ENCODE measurements around the gene TMEM212. TPM values are rescaled to one million over a fixed set of nuclear protein-coding genes. Genes with fewer than 3 reads are reported as not detected.
A peak's percentile ranks its signal among the peaks of the same experiment; 100 is the strongest.

The TMEM212 gene
- total and polyA plus RNA-seq, 2 experiments from 2014 or later, result not detected

GRCh38 chr3:171799501-171799900 lies 43.6 kb upstream of the TMEM212 start:
- no peak for DNase-seq
- 84 to 92% methylated on average over 1 of the region's 1 CpG for WGBS, 2 experiments (ENCODE audit: low coverage in 1 of 2, low lambda C conversion rate in 2 of 2, missing lambda C conversion rate in 2 of 2)
- Histone ChIP-seq H3K4me1 (ENCODE audit: insufficient read depth) (peaks cover 15% of the 10 kb centered on the region), H3K36me3 (ENCODE audit: low read depth) (no peaks in the 10 kb centered on the region), H3K4me2 (ENCODE audit: unreplicated experiment) (no peak overlapping the region), H3K27me3 (replicated peaks; ENCODE audit: insufficient read depth) (no peaks in the 10 kb centered on the region), H3K79me2 (ENCODE audit: insufficient read depth) (no peaks in the 10 kb centered on the region), H3K9ac (no peak overlapping the region), H4K20me1 (ENCODE audit: insufficient read depth) (no peaks in the 10 kb centered on the region), H3K9me3 (ENCODE audit: low read depth) (no peaks in the 10 kb centered on the region), H2AFZ (no peak overlapping the region), H3F3A (ENCODE audit: insufficient read depth) (peaks cover 15% of the 10 kb centered on the region), H3K9me2 (ENCODE audit: insufficient read depth) (no peaks in the 10 kb centered on the region), H3K4me3 (no peak overlapping the region), H3K27ac (no peak overlapping the region)
- TF ChIP-seq EZH2 (IDR thresholded peaks at IDR 0.05; ENCODE audit: insufficient read depth, poor library complexity, severe bottlenecking) (no peak), EZH2phosphoT487 (IDR thresholded peaks at IDR 0.05; ENCODE audit: insufficient read depth, low read depth) (no peak)
- in situ Hi-C loops (cut with MboI), result no loop called here

GRCh38 chr3:171801738-171802589 lies 41.2 kb upstream of the TMEM212 start:
- Histone ChIP-seq H3K4me2 (ENCODE audit: unreplicated experiment) (peak overlapping the region; percentile 49), H3K9me3 (ENCODE audit: low read depth) (no peaks in the 10 kb centered on the region), H3K79me2 (ENCODE audit: insufficient read depth) (no peaks in the 10 kb centered on the region), H2AFZ (no peak overlapping the region), H3K36me3 (ENCODE audit: low read depth) (no peaks in the 10 kb centered on the region), H3K27ac (peak overlapping the region; percentile 27), H3K27me3 (replicated peaks; ENCODE audit: insufficient read depth) (no peaks in the 10 kb centered on the region), H3F3A (ENCODE audit: insufficient read depth) (peaks cover 21% of the 10 kb centered on the region), H3K9me2 (ENCODE audit: insufficient read depth) (no peaks in the 10 kb centered on the region), H3K4me1 (ENCODE audit: insufficient read depth) (peaks cover 37% of the 10 kb centered on the region), H3K9ac (peak overlapping the region; percentile 31; the same call in 1 of the 2 replicates), H4K20me1 (ENCODE audit: insufficient read depth) (no peaks in the 10 kb centered on the region), H3K4me3 (no peak overlapping the region)
- DNase-seq, result peak; percentile 86
- TF ChIP-seq EZH2 (IDR thresholded peaks at IDR 0.05; ENCODE audit: insufficient read depth, poor library complexity, severe bottlenecking) (no peak), EZH2phosphoT487 (IDR thresholded peaks at IDR 0.05; ENCODE audit: insufficient read depth, low read depth) (peak; percentile 80; the same call in 1 of the 2 replicates)
- in situ Hi-C loops (cut with MboI), result no loop called here
- WGBS, 2 experiments (ENCODE audit: low coverage in 1 of 2, low lambda C conversion rate in 2 of 2, missing lambda C conversion rate in 2 of 2), result 28 to 33% methylated on average over 4 of the region's 4 CpGs

GRCh38 chr3:171802590-171802956 lies 40.6 kb upstream of the TMEM212 start:
- Histone ChIP-seq H3K27me3 (replicated peaks; ENCODE audit: insufficient read depth) (no peaks in the 10 kb centered on the region), H2AFZ (no peak overlapping the region), H3K79me2 (ENCODE audit: insufficient read depth) (no peaks in the 10 kb centered on the region), H3K36me3 (ENCODE audit: low read depth) (no peaks in the 10 kb centered on the region), H3K9me2 (ENCODE audit: insufficient read depth) (no peaks in the 10 kb centered on the region), H3K9ac (no peak overlapping the region), H3F3A (ENCODE audit: insufficient read depth) (peaks cover 21% of the 10 kb centered on the region), H3K4me2 (ENCODE audit: unreplicated experiment) (no peak overlapping the region), H3K4me1 (ENCODE audit: insufficient read depth) (peaks cover 38% of the 10 kb centered on the region), H4K20me1 (ENCODE audit: insufficient read depth) (no peaks in the 10 kb centered on the region), H3K4me3 (no peak overlapping the region), H3K27ac (peak overlapping the region; percentile 27; the same call in 1 of the 2 replicates), H3K9me3 (ENCODE audit: low read depth) (no peaks in the 10 kb centered on the region)
- in situ Hi-C loops (cut with MboI), result no loop called here
- TF ChIP-seq EZH2 (IDR thresholded peaks at IDR 0.05; ENCODE audit: insufficient read depth, poor library complexity, severe bottlenecking) (no peak), EZH2phosphoT487 (IDR thresholded peaks at IDR 0.05; ENCODE audit: insufficient read depth, low read depth) (no peak)
- 100% methylated on average over 3 of the region's 3 CpGs for WGBS, 2 experiments (ENCODE audit: low coverage in 1 of 2, low lambda C conversion rate in 2 of 2, missing lambda C conversion rate in 2 of 2)
- DNase-seq, result no peak

GRCh38 chr3:171803044-171803443 lies 40.1 kb upstream of the TMEM212 start:
- TF ChIP-seq EZH2phosphoT487 (IDR thresholded peaks at IDR 0.05; ENCODE audit: insufficient read depth, low read depth), result no peak
- no peak for DNase-seq
- Histone ChIP-seq H3K9me3 (ENCODE audit: low read depth) (no peaks in the 10 kb centered on the region), H3K9ac (no peak overlapping the region), H3K4me2 (ENCODE audit: unreplicated experiment) (no peak overlapping the region), H3K27ac (no peak overlapping the region), H3K36me3 (ENCODE audit: low read depth) (no peaks in the 10 kb centered on the region), H2AFZ (no peak overlapping the region), H3K4me3 (no peak overlapping the region), H3F3A (ENCODE audit: insufficient read depth) (peaks cover 21% of the 10 kb centered on the region), H3K9me2 (ENCODE audit: insufficient read depth) (no peaks in the 10 kb centered on the region), H4K20me1 (ENCODE audit: insufficient read depth) (no peaks in the 10 kb centered on the region), H3K27me3 (replicated peaks; ENCODE audit: insufficient read depth) (no peaks in the 10 kb centered on the region), H3K79me2 (ENCODE audit: insufficient read depth) (no peaks in the 10 kb centered on the region), H3K4me1 (ENCODE audit: insufficient read depth) (peaks cover 38% of the 10 kb centered on the region)
- 96 to 97% methylated on average over 4 of the region's 4 CpGs for WGBS, 2 experiments (ENCODE audit: low coverage in 1 of 2, low lambda C conversion rate in 2 of 2, missing lambda C conversion rate in 2 of 2)
- in situ Hi-C loops (cut with MboI), result no loop called here

Data from GM23248 (cell line).